B cell (primary cell): ENCODE measurements around the gene PLCB4.

Experiments used
- EZH2 ChIP-seq: IDR thresholded peaks from 2 replicates; pipeline ENCODE4 v1.6.1; 2012; ENCODE audit warnings: borderline replicate concordance, low read depth, mild to moderate bottlenecking, moderate library complexity, low read length; ENCODE audit not compliant: insufficient read depth, poor library complexity, severe bottlenecking
- TF ChIP-seq, protein P1 (sequence below): fragments of 200-600 bp; IDR thresholded peaks from one replicate; pipeline ENCODE4 v1.8.0; 2022; ENCODE audit warnings: antibody characterized with exemption, mild to moderate bottlenecking

DNA sequence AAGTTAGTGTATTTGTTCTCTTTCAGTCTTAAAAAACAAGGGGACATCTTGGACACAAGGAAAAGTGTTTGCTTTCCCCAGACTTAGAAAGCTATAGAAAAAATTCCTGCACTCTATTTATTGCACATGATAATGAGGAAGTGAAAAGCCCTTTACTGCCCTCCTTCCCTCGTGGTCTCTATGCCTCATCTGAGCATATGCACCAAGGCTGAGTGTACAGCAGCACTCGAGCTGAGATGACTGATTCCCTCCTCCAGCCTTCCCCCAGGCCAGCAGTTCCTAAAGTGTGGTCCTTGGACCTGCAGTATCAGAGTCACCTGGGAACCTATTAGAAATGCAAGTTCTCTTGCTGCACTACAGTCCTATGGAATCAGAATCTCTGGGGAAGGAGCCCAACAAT, 431.2 kb downstream of the PLCB4 start:
- TF ChIP-seq, protein P1, sequence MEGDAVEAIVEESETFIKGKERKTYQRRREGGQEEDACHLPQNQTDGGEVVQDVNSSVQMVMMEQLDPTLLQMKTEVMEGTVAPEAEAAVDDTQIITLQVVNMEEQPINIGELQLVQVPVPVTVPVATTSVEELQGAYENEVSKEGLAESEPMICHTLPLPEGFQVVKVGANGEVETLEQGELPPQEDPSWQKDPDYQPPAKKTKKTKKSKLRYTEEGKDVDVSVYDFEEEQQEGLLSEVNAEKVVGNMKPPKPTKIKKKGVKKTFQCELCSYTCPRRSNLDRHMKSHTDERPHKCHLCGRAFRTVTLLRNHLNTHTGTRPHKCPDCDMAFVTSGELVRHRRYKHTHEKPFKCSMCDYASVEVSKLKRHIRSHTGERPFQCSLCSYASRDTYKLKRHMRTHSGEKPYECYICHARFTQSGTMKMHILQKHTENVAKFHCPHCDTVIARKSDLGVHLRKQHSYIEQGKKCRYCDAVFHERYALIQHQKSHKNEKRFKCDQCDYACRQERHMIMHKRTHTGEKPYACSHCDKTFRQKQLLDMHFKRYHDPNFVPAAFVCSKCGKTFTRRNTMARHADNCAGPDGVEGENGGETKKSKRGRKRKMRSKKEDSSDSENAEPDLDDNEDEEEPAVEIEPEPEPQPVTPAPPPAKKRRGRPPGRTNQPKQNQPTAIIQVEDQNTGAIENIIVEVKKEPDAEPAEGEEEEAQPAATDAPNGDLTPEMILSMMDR = no peak
- no peak for TF ChIP-seq EZH2
